Stimulated activated CD4-positive, alpha-beta T cell treated with anti-CD3 and anti-CD28 coated beads, Interleukin-12 subunit alpha, Interleukin-12 subunit beta, amount 100 ng/mL, for 48 hours (primary cell): ENCODE measurements around the gene SIGLECL1.

Experiments
- DNase-seq, 3 donors: peaks; one replicate each; pipeline ENCODE4 v3.0.0-alpha.2; 2020; ENCODE audit warnings: low read depth in 2 of 3, low spot score in 1 of 3

SIGLECL1 gene

GRCh38 chr19:51295382-51296126 lies 44.7 kb downstream of the SIGLECL1 start:
- DNase-seq: no peak

- DNase-seq: no peak
Observed at GRCh38 chr19:51296336-51297093, 45.6 kb downstream of the SIGLECL1 start.

- no peak for DNase-seq
Observed at GRCh38 chr19:51297406-51297805, 46.5 kb downstream of the SIGLECL1 start.

GRCh38 chr19:51301266-51301665 lies 50.4 kb downstream of the SIGLECL1 start:
- no peak for DNase-seq

- DNase-seq: no peak
Observed at GRCh38 chr19:51305479-51305878, 54.6 kb downstream of the SIGLECL1 start.

- DNase-seq: no peak
Observed at GRCh38 chr19:51311351-51312257, 60.7 kb downstream of the SIGLECL1 start, which contains the start of gene IGLON5. Gene IGLON5 (plus strand): TSS chr19:51311644. CDS start chr19:51311848, 204 bp downstream.

GRCh38 chr19:51316688-51317087 lies 65.8 kb downstream of the SIGLECL1 start:
- no peak for DNase-seq

- DNase-seq: no peak
Observed at GRCh38 chr19:51317376-51317775, 66.5 kb downstream of the SIGLECL1 start.

- DNase-seq: no peak
Observed at GRCh38 chr19:51317968-51318367, 67.1 kb downstream of the SIGLECL1 start.
